ENCODE data around the gene P2RY6.

The P2RY6 gene

GRCh38 chr11:73243093-73243485 lies 29.0 kb upstream of the P2RY6 start:
- Mint-ChIP-seq H3K4me1 (peaks cover 6% of the 10 kb centered on the region), H3K27me3 (peaks cover 3% of the 10 kb centered on the region), H3K36me3 (no peaks in the 10 kb centered on the region), H3K9me3 (no peaks in the 10 kb centered on the region), H3K4me3 (no peak overlapping the region), H3K27ac (no peak overlapping the region)
- DNase-seq (ENCODE audit: low spot score in 2 of 2) (no peak), ATAC-seq (ENCODE audit: low read depth) (no peak)

- Mint-ChIP-seq H3K36me3 (no peaks in the 10 kb centered on the region), H3K27ac (no peak overlapping the region), H3K4me3 (no peak overlapping the region), H3K27me3 (peaks cover 3% of the 10 kb centered on the region), H3K4me1 (peaks cover 9% of the 10 kb centered on the region), H3K9me3 (no peaks in the 10 kb centered on the region)
- DNase-seq (ENCODE audit: low spot score in 2 of 2) (no peak), ATAC-seq (ENCODE audit: low read depth) (no peak)
Observed at GRCh38 chr11:73244589-73245240, 27.4 kb upstream of the P2RY6 start.

GRCh38 chr11:73245461-73245860 lies 26.7 kb upstream of the P2RY6 start:
- H3K4me3 Mint-ChIP-seq, result no peak overlapping the region
- H3K27ac Mint-ChIP-seq, result no peak overlapping the region
- no peaks in the 10 kb centered on the region for H3K9me3 Mint-ChIP-seq
- no peak for DNase-seq (ENCODE audit: low spot score in 2 of 2)
- H3K27me3 Mint-ChIP-seq, result peaks cover 3% of the 10 kb centered on the region
- ATAC-seq (ENCODE audit: low read depth), result no peak
- peaks cover 9% of the 10 kb centered on the region for H3K4me1 Mint-ChIP-seq
- H3K36me3 Mint-ChIP-seq, result no peaks in the 10 kb centered on the region

- no peak for ATAC-seq (ENCODE audit: low read depth)
- H3K9me3 Mint-ChIP-seq, result no peaks in the 10 kb centered on the region
- H3K27me3 Mint-ChIP-seq, result peaks cover 3% of the 10 kb centered on the region
- no peak overlapping the region for H3K4me3 Mint-ChIP-seq
- H3K27ac Mint-ChIP-seq, result no peak overlapping the region
- no peaks in the 10 kb centered on the region for H3K36me3 Mint-ChIP-seq
- no peak for DNase-seq (ENCODE audit: low spot score in 2 of 2)
- peaks cover 9% of the 10 kb centered on the region for H3K4me1 Mint-ChIP-seq
Observed at GRCh38 chr11:73246303-73246702, 25.8 kb upstream of the P2RY6 start.

- Mint-ChIP-seq H3K36me3 (no peaks in the 10 kb centered on the region), H3K27me3 (no peaks in the 10 kb centered on the region), H3K4me3 (no peak overlapping the region), H3K9me3 (no peaks in the 10 kb centered on the region), H3K4me1 (peaks cover 3% of the 10 kb centered on the region), H3K27ac (peak overlapping the region; percentile 7)
- DNase-seq (ENCODE audit: low spot score in 2 of 2) (no peak), ATAC-seq (ENCODE audit: low read depth) (no peak)
Observed at GRCh38 chr11:73248526-73249185, 23.5 kb upstream of the P2RY6 start.

GRCh38 chr11:73249304-73249703 lies 22.8 kb upstream of the P2RY6 start:
- ATAC-seq (ENCODE audit: low read depth) (peak; percentile 60), DNase-seq (ENCODE audit: low spot score in 2 of 2) (no peak)
- Mint-ChIP-seq H3K27ac (peak overlapping the region; percentile 7), H3K9me3 (no peaks in the 10 kb centered on the region), H3K27me3 (no peaks in the 10 kb centered on the region), H3K36me3 (no peaks in the 10 kb centered on the region), H3K4me1 (peaks cover 3% of the 10 kb centered on the region), H3K4me3 (no peak overlapping the region)

- H3K4me1 Mint-ChIP-seq, result peaks cover 3% of the 10 kb centered on the region
- H3K4me3 Mint-ChIP-seq, result no peak overlapping the region
- DNase-seq (ENCODE audit: low spot score in 2 of 2) (no peak), ATAC-seq (ENCODE audit: low read depth) (no peak)
- H3K9me3 Mint-ChIP-seq, result no peaks in the 10 kb centered on the region
- H3K36me3 Mint-ChIP-seq, result no peaks in the 10 kb centered on the region
- H3K27me3 Mint-ChIP-seq, result no peaks in the 10 kb centered on the region
- no peak overlapping the region for H3K27ac Mint-ChIP-seq
Observed at GRCh38 chr11:73249853-73250783, 22.0 kb upstream of the P2RY6 start.

- H3K27ac Mint-ChIP-seq, result no peak overlapping the region
- H3K27me3 Mint-ChIP-seq, result no peaks in the 10 kb centered on the region
- no peaks in the 10 kb centered on the region for H3K36me3 Mint-ChIP-seq
- no peak overlapping the region for H3K4me3 Mint-ChIP-seq
- peaks cover 3% of the 10 kb centered on the region for H3K4me1 Mint-ChIP-seq
- ATAC-seq (ENCODE audit: low read depth), result peak; percentile 52
- no peak for DNase-seq (ENCODE audit: low spot score in 2 of 2)
- H3K9me3 Mint-ChIP-seq, result no peaks in the 10 kb centered on the region
Observed at GRCh38 chr11:73252577-73253191, 19.5 kb upstream of the P2RY6 start.

- H3K4me3 Mint-ChIP-seq, result no peak overlapping the region
- H3K4me1 Mint-ChIP-seq, result no peaks in the 10 kb centered on the region
- H3K9me3 Mint-ChIP-seq, result no peaks in the 10 kb centered on the region
- no peaks in the 10 kb centered on the region for H3K36me3 Mint-ChIP-seq
- DNase-seq (ENCODE audit: low spot score in 2 of 2), result no peak
- H3K27ac Mint-ChIP-seq, result no peak overlapping the region
- peaks cover 3% of the 10 kb centered on the region for H3K27me3 Mint-ChIP-seq
- ATAC-seq (ENCODE audit: low read depth), result no peak
Observed at GRCh38 chr11:73257342-73258103, 14.6 kb upstream of the P2RY6 start.

GRCh38 chr11:73258104-73259035 lies 13.8 kb upstream of the P2RY6 start:
- ATAC-seq (ENCODE audit: low read depth) (no peak), DNase-seq (ENCODE audit: low spot score in 2 of 2) (no peak)
- Mint-ChIP-seq H3K36me3 (no peaks in the 10 kb centered on the region), H3K9me3 (no peaks in the 10 kb centered on the region), H3K4me1 (no peaks in the 10 kb centered on the region), H3K27ac (no peak overlapping the region), H3K27me3 (peaks cover 8% of the 10 kb centered on the region), H3K4me3 (no peak overlapping the region)

GRCh38 chr11:73259406-73260126 lies 12.6 kb upstream of the P2RY6 start:
- no peak for DNase-seq (ENCODE audit: low spot score in 2 of 2)
- no peak overlapping the region for H3K4me3 Mint-ChIP-seq
- H3K36me3 Mint-ChIP-seq, result no peaks in the 10 kb centered on the region
- H3K27ac Mint-ChIP-seq, result no peak overlapping the region
- H3K27me3 Mint-ChIP-seq, result peaks cover 9% of the 10 kb centered on the region
- H3K9me3 Mint-ChIP-seq, result no peaks in the 10 kb centered on the region
- no peak for ATAC-seq (ENCODE audit: low read depth)
- H3K4me1 Mint-ChIP-seq, result no peaks in the 10 kb centered on the region

- no peak overlapping the region for H3K27ac Mint-ChIP-seq
Observed at GRCh38 chr11:73260127-73260457, 12.0 kb upstream of the P2RY6 start.

More at GRCh38 chr11:73260127-73260457, 12.0 kb upstream of the P2RY6 start:
- H3K27me3 Mint-ChIP-seq, result peaks cover 13% of the 10 kb centered on the region
- no peak for ATAC-seq (ENCODE audit: low read depth)
- no peaks in the 10 kb centered on the region for H3K36me3 Mint-ChIP-seq
- no peak for DNase-seq (ENCODE audit: low spot score in 2 of 2)
- no peak overlapping the region for H3K4me3 Mint-ChIP-seq
- H3K4me1 Mint-ChIP-seq, result peaks cover 3% of the 10 kb centered on the region
- no peaks in the 10 kb centered on the region for H3K9me3 Mint-ChIP-seq
